Skeletal muscle tissue (tissue), 4 donors: ENCODE data around the gene COL5A1. TPM values are rescaled to one million over a fixed set of nuclear protein-coding genes. Genes with fewer than 3 reads are reported as not detected.
"Not testable (repeated sequence)": the region's sequence is repeated elsewhere in the genome, so short reads cannot be mapped to it uniquely, and the experiment has no call there.

ENCODE experiments used
- H3K27ac ChIP-seq: one replicate; pipeline ENCODE4 v1.7.0; 2013; ENCODE audit warnings: mild to moderate bottlenecking, low read depth, low read length, inconsistent platforms
- H3K27me3 ChIP-seq, 3 donors: one replicate each; pipeline ENCODE4 v1.7.0; 2013; ENCODE audit warnings: low read length in 3 of 3; ENCODE audit not compliant: control insufficient read depth in 3 of 3, insufficient read depth in 3 of 3
- H3K36me3 ChIP-seq, 3 donors: one replicate each; pipeline ENCODE4 v1.7.0; 2013; ENCODE audit warnings: low read length in 3 of 3; ENCODE audit not compliant: control insufficient read depth in 3 of 3, insufficient read depth in 3 of 3
- H3K4me1 ChIP-seq, 3 donors: one replicate each; pipeline ENCODE4 v1.7.0; 2013; ENCODE audit warnings: low read length in 3 of 3, mild to moderate bottlenecking in 3 of 3; ENCODE audit not compliant: control insufficient read depth in 3 of 3, insufficient read depth in 3 of 3
- H3K4me3 ChIP-seq, 3 donors: one replicate each; pipeline ENCODE4 v1.7.0; 2013; ENCODE audit warnings: low read length in 3 of 3
- H3K9ac ChIP-seq, 3 donors: one replicate each; pipeline ENCODE4 v1.7.0; 2013; ENCODE audit warnings: low read length in 3 of 3, mild to moderate bottlenecking in 3 of 3, moderate library complexity in 2 of 3, low read depth in 1 of 3
- H3K9me3 ChIP-seq, 3 donors: one replicate each; pipeline ENCODE4 v1.7.0; 2013; ENCODE audit warnings: low read length in 3 of 3; ENCODE audit not compliant: control insufficient read depth in 3 of 3
- total RNA-seq: library from RNA; depleted of rRNA; stranded (reverse); fragments of >200 nt; gene quantifications from one replicate; pipeline ENCODE4 v1.2.3, GENCODE V29; 2014
- donor health status: Osteomylitis.

The COL5A1 gene
- total RNA-seq, 1 donor from 2014 or later = 258 TPM

- H3K4me1 ChIP-seq = peaks cover 29 to 46% (median 41%) of the 10 kb centered on the region in 3 donors
- no peaks in the 10 kb centered on the region for H3K36me3 ChIP-seq
These were observed 69.3 kb downstream of the COL5A1 start for GRCh38 chr9:134710901-134711300.

DNA sequence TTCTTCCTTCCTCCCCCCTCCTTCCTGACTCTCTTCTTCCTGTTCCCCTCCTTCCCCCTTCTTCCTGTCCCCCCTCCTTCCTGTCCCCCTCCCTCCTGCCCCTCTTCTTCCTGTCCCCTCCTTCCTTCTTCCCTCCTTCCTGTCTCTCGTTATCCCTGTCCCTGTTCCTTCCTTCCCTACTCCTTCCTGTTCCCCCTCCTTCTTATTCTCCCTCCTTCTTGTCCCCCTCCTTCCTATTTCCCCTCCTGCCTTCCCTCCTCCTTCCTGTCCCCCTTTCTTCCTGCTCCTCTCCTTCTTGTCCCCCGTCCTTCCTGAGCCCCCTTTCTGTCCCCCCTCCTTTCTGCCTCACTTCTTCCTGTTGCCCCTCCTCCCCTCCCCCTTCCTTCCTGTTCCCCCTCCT, 70.6 kb downstream of the COL5A1 start:
- H3K27me3 ChIP-seq = peaks cover 22 to 60% (median 36%) of the 10 kb centered on the region in 3 donors
- H3K4me1 ChIP-seq = peaks cover 21 to 37% (median 30%) of the 10 kb centered on the region in 3 donors
- H3K27ac ChIP-seq = no peak overlapping the region
- H3K4me3 ChIP-seq = no peak overlapping the region
- no peaks in the 10 kb centered on the region for H3K9me3 ChIP-seq
- H3K36me3 ChIP-seq = no peaks in the 10 kb centered on the region
- no peak overlapping the region for H3K9ac ChIP-seq

More at GRCh38 chr9:134710901-134711300, 69.3 kb downstream of the COL5A1 start:
- Histone ChIP-seq H3K9ac (no peak overlapping the region), H3K27ac (no peak overlapping the region), H3K4me3 (no peak overlapping the region), H3K9me3 (no peaks in the 10 kb centered on the region), H3K27me3 (peaks cover 27 to 65% (median 46%) of the 10 kb centered on the region in 3 donors)

GRCh38 chr9:134712926-134713325, 71.3 kb downstream of the COL5A1 start:
- Histone ChIP-seq H3K9me3 (no peaks in the 10 kb centered on the region), H3K9ac (no peak overlapping the region), H3K36me3 (no peaks in the 10 kb centered on the region), H3K4me1 (peaks cover 14 to 30% (median 23%) of the 10 kb centered on the region in 3 donors), H3K4me3 (no peak overlapping the region), H3K27ac (no peak overlapping the region), H3K27me3 (peaks cover 29 to 60% (median 32%) of the 10 kb centered on the region in 3 donors)

- H3K4me3 ChIP-seq, H3K27ac ChIP-seq, H3K9ac ChIP-seq, H3K36me3 ChIP-seq, H3K9me3 ChIP-seq: not testable (repeated sequence)
- H3K4me1 ChIP-seq = peaks cover 0 to 11% (median 6%) of the 10 kb centered on the region in 3 donors
- peaks cover 33 to 63% (median 34%) of the 10 kb centered on the region in 3 donors for H3K27me3 ChIP-seq
These were observed 73.9 kb downstream of the COL5A1 start for GRCh38 chr9:134715536-134715935.

DNA sequence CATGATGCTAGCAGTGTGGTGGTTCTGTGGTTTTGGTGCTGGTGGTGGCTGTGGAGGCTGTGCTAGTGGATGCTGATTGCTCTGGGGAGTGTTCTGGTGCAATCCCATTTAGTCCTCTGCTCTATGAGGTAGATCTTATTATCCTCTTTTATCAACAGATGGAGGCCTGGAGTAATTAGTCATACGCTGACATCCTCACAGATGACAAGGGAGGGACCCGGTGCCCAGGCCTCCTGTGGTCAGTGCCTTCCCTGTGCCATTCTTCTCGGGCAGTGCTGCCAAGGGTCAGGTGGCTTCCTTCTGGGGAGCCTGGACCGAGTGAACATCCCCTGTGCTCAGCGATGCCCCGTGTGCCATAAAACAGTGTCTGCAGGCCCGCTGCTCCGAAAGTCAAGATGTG, 74.5 kb downstream of the COL5A1 start:
- Histone ChIP-seq H3K27me3 (peaks cover 33 to 66% (median 37%) of the 10 kb centered on the region in 3 donors), H3K9ac (no peak overlapping the region), H3K4me3 (no peak overlapping the region), H3K36me3 (peaks cover 0 to 3% (median 0%) of the 10 kb centered on the region in 3 donors), H3K27ac (no peak overlapping the region), H3K4me1 (peaks cover 0 to 9% (median 6%) of the 10 kb centered on the region in 3 donors), H3K9me3 (no peaks in the 10 kb centered on the region)

GRCh38 chr9:134717056-134717455, 75.5 kb downstream of the COL5A1 start:
- H3K9me3 ChIP-seq = no peaks in the 10 kb centered on the region
- H3K27ac ChIP-seq = no peak overlapping the region
- peaks cover under 1 to 8% (median 6%) of the 10 kb centered on the region in 3 donors for H3K4me1 ChIP-seq
- peaks cover 39 to 69% (median 42%) of the 10 kb centered on the region in 3 donors for H3K27me3 ChIP-seq
- peaks cover 0 to 3% (median 0%) of the 10 kb centered on the region in 3 donors for H3K36me3 ChIP-seq
- no peak overlapping the region for H3K4me3 ChIP-seq
- no peak overlapping the region for H3K9ac ChIP-seq

- H3K9me3 ChIP-seq = no peaks in the 10 kb centered on the region
- H3K36me3 ChIP-seq = peaks cover 0 to 3% (median 0%) of the 10 kb centered on the region in 3 donors
- H3K4me1 ChIP-seq = peaks cover 4 to 9% (median 8%) of the 10 kb centered on the region in 3 donors
- no peak overlapping the region for H3K27ac ChIP-seq
- no peak overlapping the region for H3K9ac ChIP-seq
- H3K4me3 ChIP-seq = no peak overlapping the region
- H3K27me3 ChIP-seq = peaks cover 40 to 68% (median 42%) of the 10 kb centered on the region in 3 donors
These were observed 76.5 kb downstream of the COL5A1 start for GRCh38 chr9:134717924-134718645.

- Histone ChIP-seq H3K36me3 (peaks cover 0 to 3% (median 0%) of the 10 kb centered on the region in 3 donors), H3K27ac (no peak overlapping the region), H3K9me3 (no peaks in the 10 kb centered on the region), H3K4me1 (peaks cover 4 to 12% (median 9%) of the 10 kb centered on the region in 3 donors), H3K9ac (no peak overlapping the region), H3K27me3 (peaks cover 39 to 70% (median 50%) of the 10 kb centered on the region in 3 donors), H3K4me3 (no peak overlapping the region)
These were observed 77.7 kb downstream of the COL5A1 start for GRCh38 chr9:134719331-134719730.

GRCh38 chr9:134720136-134720753, 78.6 kb downstream of the COL5A1 start:
- Histone ChIP-seq H3K27me3 (peaks cover 41 to 78% (median 56%) of the 10 kb centered on the region in 3 donors), H3K4me3 (no peak overlapping the region), H3K9me3 (no peaks in the 10 kb centered on the region), H3K4me1 (peaks cover 4 to 12% (median 9%) of the 10 kb centered on the region in 3 donors), H3K27ac (no peak overlapping the region), H3K9ac (no peak overlapping the region), H3K36me3 (peaks cover 0 to 3% (median 0%) of the 10 kb centered on the region in 3 donors)

DNA sequence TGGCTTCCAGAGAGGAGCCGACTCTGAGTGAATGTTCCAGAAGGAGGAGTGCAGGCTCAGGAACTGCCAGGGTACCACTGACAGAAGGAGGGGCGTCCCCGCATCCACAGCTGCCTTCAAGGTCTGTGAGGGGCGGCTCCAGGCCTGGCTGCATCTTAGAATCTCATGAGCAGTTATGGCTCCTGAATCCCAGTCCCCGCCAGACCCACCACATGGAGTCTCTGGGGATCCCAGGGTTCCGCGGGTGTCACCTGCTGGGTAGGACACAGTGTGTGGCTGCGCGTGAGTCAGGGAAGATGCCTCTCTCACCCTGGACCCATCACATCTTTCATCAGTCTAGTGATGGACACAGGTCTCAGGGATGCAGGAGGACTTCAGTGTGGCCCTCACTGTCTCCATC, 79.2 kb downstream of the COL5A1 start:
- peaks cover 0 to 3% (median 0%) of the 10 kb centered on the region in 3 donors for H3K36me3 ChIP-seq
- peaks cover 41 to 82% (median 56%) of the 10 kb centered on the region in 3 donors for H3K27me3 ChIP-seq
- H3K4me1 ChIP-seq = peaks cover 4 to 12% (median 9%) of the 10 kb centered on the region in 3 donors
- H3K9ac ChIP-seq = no peak overlapping the region
- no peaks in the 10 kb centered on the region for H3K9me3 ChIP-seq
- no peak overlapping the region for H3K27ac ChIP-seq
- H3K4me3 ChIP-seq = no peak overlapping the region
